HG02852 (cell line): ENCODE results near the gene PAQR5.
"Not testable (repeated sequence)": the region's sequence is repeated elsewhere in the genome, so short reads cannot be mapped to it uniquely, and the experiment has no call there.

Experiments
- ATAC-seq: cut with Tn5 transposase; IDR thresholded peaks from one replicate; pipeline ENCODE4 v1.9.1; 2021; ENCODE audit warnings: mild to moderate bottlenecking, moderate library complexity; ENCODE audit not compliant: unreplicated experiment

Gene PAQR5

GRCh38 chr15:69292826-69293420 lies 5.8 kb upstream of the PAQR5 start:
- ATAC-seq: no peak

GRCh38 chr15:69293741-69294615 lies 4.7 kb upstream of the PAQR5 start:
- ATAC-seq: no peak

GRCh38 chr15:69296606-69297005 lies 2.1 kb upstream of the PAQR5 start:
- ATAC-seq: no peak

GRCh38 chr15:69297642-69298353 lies 914 bp upstream of the PAQR5 start:
- ATAC-seq: no peak

GRCh38 chr15:69298354-69298696 lies 387 bp upstream of the PAQR5 start:
- no peak for ATAC-seq

GRCh38 chr15:69299451-69299886 lies 757 bp downstream of the PAQR5 start:
- ATAC-seq: no peak

- ATAC-seq: no peak
Measured at GRCh38 chr15:69299943-69300588, 1.4 kb downstream of the PAQR5 start.

GRCh38 chr15:69301101-69301500 lies 2.4 kb downstream of the PAQR5 start:
- ATAC-seq: not testable (repeated sequence)

- ATAC-seq: not testable (repeated sequence)
Measured at GRCh38 chr15:69302087-69302486, 3.4 kb downstream of the PAQR5 start.

- ATAC-seq: no peak
Measured at GRCh38 chr15:69302929-69303328, 4.2 kb downstream of the PAQR5 start.

GRCh38 chr15:69303337-69304181 lies 4.8 kb downstream of the PAQR5 start:
- ATAC-seq: no peak

GRCh38 chr15:69304182-69304545 lies 5.5 kb downstream of the PAQR5 start:
- ATAC-seq: no peak

- no peak for ATAC-seq
Measured at GRCh38 chr15:69305204-69305931, 6.7 kb downstream of the PAQR5 start.

- no peak for ATAC-seq
Measured at GRCh38 chr15:69305933-69306568, 7.3 kb downstream of the PAQR5 start.

GRCh38 chr15:69307939-69308338 lies 9.2 kb downstream of the PAQR5 start:
- no peak for ATAC-seq

GRCh38 chr15:69308949-69309348 lies 10.2 kb downstream of the PAQR5 start:
- ATAC-seq: no peak

- no peak for ATAC-seq
Measured at GRCh38 chr15:69311319-69311721, 12.6 kb downstream of the PAQR5 start.

GRCh38 chr15:69313432-69314000 lies 14.8 kb downstream of the PAQR5 start:
- no peak for ATAC-seq

- ATAC-seq: no peak
Measured at GRCh38 chr15:69314131-69314530, 15.4 kb downstream of the PAQR5 start.
